ENCODE results near the gene ANO4.
"Not testable (repeated sequence)": the region's sequence is repeated elsewhere in the genome, so short reads cannot be mapped to it uniquely, and the experiment has no call there.

ANO4 gene

GRCh38 chr12:101090222-101090621, 295.6 kb downstream of the ANO4 start:
- DNase-seq (ENCODE audit: low read depth) = not testable (repeated sequence)

- DNase-seq (ENCODE audit: low read depth) = no peak
Observed at GRCh38 chr12:101097829-101098580, 303.4 kb downstream of the ANO4 start.

GRCh38 chr12:101107032-101107763, 312.6 kb downstream of the ANO4 start:
- DNase-seq (ENCODE audit: low read depth) = no peak

GRCh38 chr12:101108130-101108529, 313.6 kb downstream of the ANO4 start:
- no peak for DNase-seq (ENCODE audit: low read depth)

GRCh38 chr12:101110866-101111265, 316.3 kb downstream of the ANO4 start:
- no peak for DNase-seq (ENCODE audit: low read depth)

- no peak for DNase-seq (ENCODE audit: low read depth)
Observed at GRCh38 chr12:101111441-101111840, 316.9 kb downstream of the ANO4 start.

GRCh38 chr12:101115326-101115725, 320.8 kb downstream of the ANO4 start:
- DNase-seq (ENCODE audit: low read depth) = no peak

GRCh38 chr12:101116911-101117310, 322.3 kb downstream of the ANO4 start:
- DNase-seq (ENCODE audit: low read depth) = no peak

- no peak for DNase-seq (ENCODE audit: low read depth)
Observed at GRCh38 chr12:101117842-101118241, 323.3 kb downstream of the ANO4 start.

GRCh38 chr12:101127521-101128219, 333.1 kb downstream of the ANO4 start:
- DNase-seq (ENCODE audit: low read depth) = peak; percentile 42

GRCh38 chr12:101145777-101146431, 351.3 kb downstream of the ANO4 start:
- DNase-seq (ENCODE audit: low read depth) = not testable (repeated sequence)

- no peak for DNase-seq (ENCODE audit: low read depth)
Observed at GRCh38 chr12:101165319-101165718, 370.7 kb downstream of the ANO4 start.

GRCh38 chr12:101166866-101167265, 372.3 kb downstream of the ANO4 start:
- no peak for DNase-seq (ENCODE audit: low read depth)

- DNase-seq (ENCODE audit: low read depth) = no peak
Observed at GRCh38 chr12:101168001-101168400, 373.4 kb downstream of the ANO4 start.

- DNase-seq (ENCODE audit: low read depth) = no peak
Observed at GRCh38 chr12:101172316-101172715, 377.7 kb downstream of the ANO4 start.

GRCh38 chr12:101173197-101173749, 378.7 kb downstream of the ANO4 start:
- DNase-seq (ENCODE audit: low read depth) = no peak

- DNase-seq (ENCODE audit: low read depth) = no peak
Observed at GRCh38 chr12:101174541-101174940, 380.0 kb downstream of the ANO4 start.

Data from non-pigmented ciliary epithelial cell (primary cell).